Stimulated activated CD8-positive, alpha-beta memory T cell treated with anti-CD3 and anti-CD28 coated beads, Interleukin-7, amount 100 ng/mL, for 4 hours (primary cell): ENCODE measurements around the gene SLC3A2.
A peak's percentile ranks its signal among the peaks of the same experiment; 100 is the strongest.

Experiments
- DNase-seq, 2 donors: peaks; one replicate each; pipeline ENCODE4 v3.0.0-alpha.2; 2020; ENCODE audit warnings: low read depth in 2 of 2

The SLC3A2 gene

GRCh38 chr11:62880231-62880802 is 379 bp upstream of the SLC3A2 start:
- DNase-seq = no peak

GRCh38 chr11:62881579-62882430 is 1.1 kb downstream of the SLC3A2 start:
- DNase-seq = peak; percentile 93 to 95

GRCh38 chr11:62882431-62882749 is 1.7 kb downstream of the SLC3A2 start:
- DNase-seq = no peak

- no peak for DNase-seq
These were observed 2.2 kb downstream of the SLC3A2 start for GRCh38 chr11:62882788-62883501.

- DNase-seq = no peak
These were observed 3.0 kb downstream of the SLC3A2 start for GRCh38 chr11:62883673-62884072.

GRCh38 chr11:62885137-62885750 is 4.5 kb downstream of the SLC3A2 start:
- no peak for DNase-seq

- DNase-seq = no peak
These were observed 7.7 kb downstream of the SLC3A2 start for GRCh38 chr11:62888406-62888805.

GRCh38 chr11:62889126-62889483 is 8.4 kb downstream of the SLC3A2 start:
- DNase-seq = no peak

GRCh38 chr11:62889484-62890437 is 9.1 kb downstream of the SLC3A2 start:
- DNase-seq = no peak

- no peak for DNase-seq
These were observed 11.6 kb downstream of the SLC3A2 start for GRCh38 chr11:62892077-62892922.

GRCh38 chr11:62895501-62895900 is 14.8 kb downstream of the SLC3A2 start:
- DNase-seq = no peak

- no peak for DNase-seq
These were observed 15.4 kb downstream of the SLC3A2 start for GRCh38 chr11:62896049-62896448.

- DNase-seq = no peak
These were observed 16.6 kb downstream of the SLC3A2 start for GRCh38 chr11:62897311-62897710.

- DNase-seq = no peak
These were observed 17.3 kb downstream of the SLC3A2 start for GRCh38 chr11:62898027-62898426.

GRCh38 chr11:62902932-62903331 is 22.2 kb downstream of the SLC3A2 start:
- no peak for DNase-seq

- DNase-seq = no peak
These were observed 24.6 kb downstream of the SLC3A2 start for GRCh38 chr11:62905296-62905695.

- peak; percentile 46 to 64 for DNase-seq
These were observed 25.3 kb downstream of the SLC3A2 start for GRCh38 chr11:62905927-62906531.

GRCh38 chr11:62908468-62909072 is 27.9 kb downstream of the SLC3A2 start:
- DNase-seq = no peak

GRCh38 chr11:62909107-62909894 is 28.6 kb downstream of the SLC3A2 start:
- DNase-seq = no peak
